Erythroblast (primary cell): ENCODE measurements around the gene FAM240A.

ENCODE experiments used
- GATA1 ChIP-seq: IDR thresholded peaks from 2 replicates; pipeline ENCODE4 v1.6.1; 2011; ENCODE audit warnings: low read depth, mild to moderate bottlenecking, control low read depth, low read length, moderate library complexity
- POLR2A ChIP-seq: IDR thresholded peaks from 2 replicates; pipeline ENCODE4 v1.6.1; 2011; ENCODE audit warnings: mild to moderate bottlenecking, low read length

- no peak for TF ChIP-seq POLR2A
- no peak for TF ChIP-seq GATA1
Measured at GRCh38 chr3:46627078-46627477, 14.8 kb downstream of the FAM240A start.
